OCI-LY7 (cell line): ENCODE measurements around the gene ZNF396.

Source experiments
- CTCF ChIP-seq: fragments of 200-600 bp; sonication (generic); conservative IDR thresholded peaks from 2 replicates; pipeline ENCODE4 v1.5.1; 2014; ENCODE audit warnings: mild to moderate bottlenecking, antibody characterized with exemption, low read length, moderate library complexity, mixed read lengths
- EZH2phosphoT487 ChIP-seq: fragments of 200-600 bp; sonication (generic); IDR thresholded peaks from 2 replicates; pipeline ENCODE4 v1.6.1; 2018; ENCODE audit warnings: low read depth, borderline replicate concordance, mild to moderate bottlenecking, mixed run types, antibody characterized with exemption, low read length, moderate library complexity, mixed read lengths

- TF ChIP-seq CTCF (no peak), EZH2phosphoT487 (no peak)
Observed at GRCh38 chr18:35371412-35372195, 5.5 kb downstream of the ZNF396 start.
